Coronary artery (tissue), 2 donors: ENCODE measurements around the gene AVPR2.

Source experiments
- DNase-seq: peaks from one replicate; pipeline ENCODE4 v3.0.0-alpha.2; 2017; ENCODE audit warnings: low spot score
- H3K27ac ChIP-seq, 2 donors: fragments of 200-600 bp; sonication (generic); one replicate each; pipeline ENCODE4 v1.5.1; 2016 to 2019
- H3K4me3 ChIP-seq: fragments of 200-600 bp; sonication (generic); 2 replicates; pipeline ENCODE4 v1.5.1; 2016; ENCODE audit warnings: mild to moderate bottlenecking, moderate library complexity
- TF ChIP-seq, protein P1 (sequence below): fragments of 200-600 bp; sonication (generic); IDR thresholded peaks from one replicate; pipeline ENCODE4 v1.5.1; 2019; ENCODE audit warnings: antibody characterized with exemption

Gene AVPR2

DNA sequence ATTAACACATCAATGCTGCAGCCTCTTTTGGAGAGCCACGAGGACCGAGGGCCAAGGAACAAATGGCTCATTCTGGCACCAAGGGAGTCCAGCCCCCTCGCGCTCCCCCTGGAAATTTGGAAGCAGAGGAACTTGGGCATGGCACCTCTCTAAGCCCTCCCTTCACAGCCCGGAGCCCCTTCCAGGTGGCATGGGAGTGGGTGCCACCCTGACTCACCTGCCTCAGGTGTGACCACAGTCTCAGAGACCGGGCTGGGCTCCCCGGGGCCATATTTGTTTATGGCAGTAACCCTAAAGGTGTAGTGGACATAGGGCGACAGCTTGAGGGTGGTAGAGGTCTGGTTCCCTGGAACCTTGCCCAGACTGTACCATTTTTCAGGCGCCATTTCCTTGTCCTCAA lies 37.3 kb upstream of the AVPR2 start:
- no peak overlapping the region for H3K27ac ChIP-seq
- no peak for DNase-seq
- no peak overlapping the region for H3K4me3 ChIP-seq
- TF ChIP-seq, protein P1, sequence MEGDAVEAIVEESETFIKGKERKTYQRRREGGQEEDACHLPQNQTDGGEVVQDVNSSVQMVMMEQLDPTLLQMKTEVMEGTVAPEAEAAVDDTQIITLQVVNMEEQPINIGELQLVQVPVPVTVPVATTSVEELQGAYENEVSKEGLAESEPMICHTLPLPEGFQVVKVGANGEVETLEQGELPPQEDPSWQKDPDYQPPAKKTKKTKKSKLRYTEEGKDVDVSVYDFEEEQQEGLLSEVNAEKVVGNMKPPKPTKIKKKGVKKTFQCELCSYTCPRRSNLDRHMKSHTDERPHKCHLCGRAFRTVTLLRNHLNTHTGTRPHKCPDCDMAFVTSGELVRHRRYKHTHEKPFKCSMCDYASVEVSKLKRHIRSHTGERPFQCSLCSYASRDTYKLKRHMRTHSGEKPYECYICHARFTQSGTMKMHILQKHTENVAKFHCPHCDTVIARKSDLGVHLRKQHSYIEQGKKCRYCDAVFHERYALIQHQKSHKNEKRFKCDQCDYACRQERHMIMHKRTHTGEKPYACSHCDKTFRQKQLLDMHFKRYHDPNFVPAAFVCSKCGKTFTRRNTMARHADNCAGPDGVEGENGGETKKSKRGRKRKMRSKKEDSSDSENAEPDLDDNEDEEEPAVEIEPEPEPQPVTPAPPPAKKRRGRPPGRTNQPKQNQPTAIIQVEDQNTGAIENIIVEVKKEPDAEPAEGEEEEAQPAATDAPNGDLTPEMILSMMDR = no peak

DNA sequence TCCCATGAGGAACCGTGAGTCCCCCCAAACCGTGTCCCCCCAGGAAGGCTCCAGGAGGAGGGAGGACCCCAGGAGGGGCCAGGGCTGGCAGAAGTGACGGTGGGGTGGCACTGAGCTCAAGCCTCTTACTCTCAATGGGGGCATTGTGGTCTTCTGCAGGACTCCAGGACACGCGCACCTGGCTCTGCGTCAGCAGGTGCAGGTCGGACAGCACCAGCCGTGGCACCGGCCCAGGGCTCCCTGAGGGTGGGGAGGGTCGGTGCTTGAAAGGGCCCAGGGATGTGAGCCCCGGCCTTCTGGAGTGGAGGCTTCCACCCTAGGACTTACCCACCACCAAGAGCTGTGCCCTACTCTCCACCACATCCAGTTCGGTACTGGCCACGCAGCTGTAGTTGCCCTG lies 36.8 kb upstream of the AVPR2 start:
- Histone ChIP-seq H3K4me3 (no peak overlapping the region), H3K27ac (no peak overlapping the region)
- TF ChIP-seq, protein P1 = no peak
- no peak for DNase-seq

DNA sequence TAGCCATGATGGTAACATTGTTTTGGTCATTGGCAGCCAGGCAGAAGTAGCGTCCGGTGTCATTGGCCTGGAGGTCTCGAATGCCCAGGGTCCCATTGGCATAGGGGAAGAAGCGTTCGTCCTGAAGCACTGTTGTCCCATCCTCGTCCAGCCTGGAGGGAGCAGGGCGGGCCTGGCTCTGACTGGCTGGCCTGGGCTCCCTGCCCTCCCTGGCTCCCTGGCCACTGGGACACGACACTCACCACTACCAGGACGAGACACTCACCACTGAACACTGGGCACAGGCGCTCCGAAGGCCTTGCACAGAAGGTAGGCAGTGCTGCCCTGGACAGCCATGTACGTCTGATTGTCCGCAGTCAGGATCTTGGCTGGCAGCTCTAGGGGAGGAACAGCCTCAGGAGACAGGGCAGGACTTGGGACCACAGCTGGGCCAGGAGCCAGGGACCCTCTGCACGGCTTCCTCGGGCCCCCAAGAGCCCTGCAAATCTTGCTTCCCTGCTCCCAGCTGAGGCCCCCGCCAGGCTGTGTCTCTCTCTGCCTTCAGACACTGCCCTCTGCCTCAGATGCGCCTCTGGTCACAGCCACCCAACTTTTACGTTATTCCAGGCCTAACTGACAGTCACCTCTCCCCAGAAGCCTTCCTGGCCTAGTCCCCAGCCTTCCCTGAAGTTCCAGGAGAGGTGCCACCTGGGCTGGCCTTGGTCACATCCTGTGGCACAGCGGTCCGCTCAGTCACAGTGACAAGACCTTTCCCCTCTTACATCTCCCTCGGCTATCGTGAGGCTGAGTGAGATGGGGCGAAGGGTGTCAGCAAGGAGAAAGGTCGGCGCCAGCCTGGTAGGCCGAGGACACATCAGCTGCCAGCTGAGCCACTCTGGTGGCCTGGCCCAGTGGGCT lies 35.6 kb upstream of the AVPR2 start:
- no peak for DNase-seq
- TF ChIP-seq, protein P1 = no peak
- no peak overlapping the region for H3K27ac ChIP-seq
- H3K4me3 ChIP-seq = no peak overlapping the region

DNA sequence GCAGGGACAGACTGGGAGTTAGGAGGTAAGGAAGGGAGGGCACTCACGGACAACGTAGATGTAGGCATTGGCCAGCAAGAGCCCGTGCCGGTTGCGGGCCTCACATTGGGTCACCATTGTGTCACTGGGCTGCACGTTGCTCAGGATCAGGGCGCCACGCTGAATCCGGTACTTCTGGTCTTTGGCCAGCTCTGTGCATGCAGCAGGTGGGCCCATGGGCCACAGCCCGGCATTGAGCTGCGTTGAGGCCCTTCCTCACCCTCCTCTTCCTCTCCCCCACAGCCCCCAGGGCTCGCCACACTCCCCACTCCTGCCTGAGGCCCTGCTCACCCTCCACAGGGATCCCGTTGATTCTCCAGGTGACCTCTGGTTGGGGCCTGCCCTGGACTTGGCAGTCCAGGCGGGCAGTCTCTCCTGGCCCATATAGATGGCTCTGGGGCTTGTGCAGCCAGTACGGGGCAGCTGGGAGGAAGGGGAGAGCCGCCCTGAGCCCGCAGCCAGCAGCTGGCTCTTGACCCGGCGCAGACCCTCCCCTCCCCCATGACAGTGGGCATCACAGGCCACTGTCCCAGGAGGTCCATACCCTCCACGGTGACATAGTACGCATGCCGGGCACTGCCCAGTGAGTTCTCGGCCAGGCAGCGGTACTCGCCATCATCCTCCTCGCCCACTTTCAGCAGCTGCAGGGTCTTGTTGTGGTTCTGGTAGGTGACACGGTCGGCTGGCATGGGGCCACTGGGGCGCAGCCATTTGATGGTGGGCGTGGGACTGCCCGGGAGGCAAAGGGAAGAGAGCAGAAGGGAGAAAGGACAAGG lies 34.8 kb upstream of the AVPR2 start:
- Histone ChIP-seq H3K4me3 (no peak overlapping the region), H3K27ac (no peak overlapping the region)
- TF ChIP-seq, protein P1 = no peak
- no peak for DNase-seq

DNA sequence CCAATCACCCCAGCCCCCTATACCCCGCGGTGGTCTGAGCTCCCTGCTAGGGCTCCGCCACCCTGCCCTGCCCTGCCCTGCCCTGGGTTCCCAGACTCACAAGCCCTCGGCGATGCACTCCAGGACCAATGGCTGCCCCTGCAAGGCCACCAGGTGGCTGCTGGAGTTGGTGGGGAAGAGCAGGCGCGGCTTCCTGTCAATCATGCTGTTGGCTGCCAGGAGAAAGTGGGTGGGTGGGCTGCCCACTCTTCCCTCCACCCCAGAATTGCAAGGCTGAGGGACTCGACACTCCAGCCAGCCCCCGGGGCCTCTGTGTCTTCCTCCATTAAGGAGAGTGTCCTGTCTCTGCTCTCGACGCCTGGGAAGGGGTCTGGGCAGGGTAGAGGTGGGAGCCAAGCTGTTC lies 34.2 kb upstream of the AVPR2 start:
- Histone ChIP-seq H3K27ac (no peak overlapping the region), H3K4me3 (no peak overlapping the region)
- no peak for DNase-seq
- TF ChIP-seq, protein P1 = no peak

DNA sequence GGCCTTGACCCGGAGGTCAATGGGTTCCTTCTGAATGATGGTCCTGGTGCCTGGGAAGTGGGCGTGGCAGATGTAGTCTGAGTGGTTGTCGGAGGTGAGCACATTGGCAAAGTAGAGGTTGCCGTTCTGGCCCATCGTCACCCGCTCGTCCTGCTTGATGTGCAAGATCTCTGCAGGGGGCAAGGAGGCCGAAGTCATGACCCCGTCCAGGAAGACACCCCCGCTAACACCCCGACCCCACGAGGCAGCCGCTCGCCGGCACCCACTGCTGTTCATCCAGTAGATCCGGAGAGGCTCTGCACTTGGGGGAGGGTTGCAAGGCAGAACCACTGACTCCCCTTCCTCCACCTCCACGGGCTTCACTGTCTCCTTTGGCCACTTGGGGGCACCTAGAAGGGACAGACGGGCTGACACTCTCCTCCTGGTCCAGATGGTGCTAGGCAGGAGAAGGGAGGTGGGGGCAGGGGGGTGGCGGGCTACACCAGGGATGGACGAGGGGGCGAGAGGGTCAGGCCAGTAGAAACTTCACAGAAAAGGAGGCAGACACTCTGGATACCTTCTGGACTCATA lies 33.6 kb upstream of the AVPR2 start:
- H3K4me3 ChIP-seq = no peak overlapping the region
- H3K27ac ChIP-seq = no peak overlapping the region
- no peak for DNase-seq
- TF ChIP-seq, protein P1 = no peak
